ENCODE data around the gene HAAO.

- no peak for TF ChIP-seq POLR2AphosphoS5 (IDR thresholded peaks at IDR 0.05)
- TF ChIP-seq POLR2A (IDR thresholded peaks at IDR 0.05), result no peak
Measured at GRCh38 chr2:42840760-42841159, 48.4 kb upstream of the HAAO start.
